WI38 (cell line): ENCODE results near the gene NOS1.

Source experiments
- H3K4me3 ChIP-seq: 2 replicates; pipeline ENCODE4 v1.5.1; 2011; ENCODE audit warnings: low read depth, mild to moderate bottlenecking, control low read depth, low read length
- CTCF ChIP-seq: IDR thresholded peaks from 2 replicates; pipeline ENCODE4 v1.5.1; 2012; ENCODE audit warnings: low read depth, mild to moderate bottlenecking, control low read depth, low read length

Gene NOS1

DNA sequence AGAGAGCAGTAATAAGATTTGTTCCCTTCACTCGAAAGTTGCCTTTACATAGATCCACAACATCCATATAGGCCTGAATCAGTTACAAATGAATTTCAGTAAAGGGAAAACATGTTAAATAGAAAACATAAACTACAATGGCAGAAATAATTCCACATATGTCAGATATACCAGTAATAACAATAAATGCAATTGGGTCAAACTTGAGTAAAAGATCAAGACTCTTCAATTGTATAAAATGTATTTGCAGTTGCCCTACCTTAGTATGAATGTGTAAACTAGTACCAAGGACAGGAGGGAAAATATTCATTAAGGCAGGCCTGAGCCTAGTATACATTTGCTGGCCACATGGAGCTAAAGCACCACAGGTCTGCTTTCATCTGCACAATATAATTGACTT, 17.6 kb downstream of the NOS1 start:
- no peak overlapping the region for H3K4me3 ChIP-seq
- TF ChIP-seq CTCF: no peak

DNA sequence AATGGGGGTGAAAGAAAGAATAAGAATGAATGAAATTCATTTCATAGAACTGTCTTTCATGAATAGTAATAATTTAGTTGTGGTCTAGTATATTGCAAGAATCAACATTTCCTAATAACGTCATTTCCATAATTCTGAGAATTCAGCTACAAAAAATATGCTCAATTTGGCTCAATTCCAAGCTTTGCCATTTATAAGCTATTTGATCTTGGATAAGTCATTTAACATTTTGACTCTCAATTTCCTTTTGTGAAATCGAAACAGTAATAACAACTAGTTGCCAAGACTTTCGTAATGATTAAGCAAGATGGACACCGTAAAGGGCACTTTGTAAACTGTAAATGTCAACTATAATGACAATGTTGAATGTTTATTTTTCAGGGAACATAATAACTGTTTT, 18.1 kb downstream of the NOS1 start:
- TF ChIP-seq CTCF: no peak
- H3K4me3 ChIP-seq: no peak overlapping the region

- no peak for TF ChIP-seq CTCF
- H3K4me3 ChIP-seq: no peak overlapping the region
Measured at GRCh38 chr12:117342682-117343081, 18.7 kb downstream of the NOS1 start.

DNA sequence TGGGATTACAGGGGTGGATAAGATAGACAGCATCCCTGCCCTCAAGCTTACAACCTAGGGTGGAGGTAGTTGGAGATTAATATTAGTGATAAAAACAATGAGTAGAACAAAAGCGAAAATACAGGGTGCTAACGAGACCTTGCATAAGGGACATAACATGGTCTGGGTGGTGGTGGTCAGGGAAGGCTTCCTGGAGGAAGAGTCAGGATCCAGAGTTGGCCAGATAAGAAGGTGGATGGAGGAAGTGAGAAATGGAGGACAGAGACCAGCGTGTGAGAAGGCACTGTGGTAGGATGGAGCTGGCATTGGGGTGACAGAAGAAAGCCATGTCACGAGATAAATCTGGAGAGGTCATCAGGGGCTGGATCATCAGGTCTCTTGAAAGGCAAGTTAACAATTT, 19.2 kb downstream of the NOS1 start:
- no peak for TF ChIP-seq CTCF
- no peak overlapping the region for H3K4me3 ChIP-seq

DNA sequence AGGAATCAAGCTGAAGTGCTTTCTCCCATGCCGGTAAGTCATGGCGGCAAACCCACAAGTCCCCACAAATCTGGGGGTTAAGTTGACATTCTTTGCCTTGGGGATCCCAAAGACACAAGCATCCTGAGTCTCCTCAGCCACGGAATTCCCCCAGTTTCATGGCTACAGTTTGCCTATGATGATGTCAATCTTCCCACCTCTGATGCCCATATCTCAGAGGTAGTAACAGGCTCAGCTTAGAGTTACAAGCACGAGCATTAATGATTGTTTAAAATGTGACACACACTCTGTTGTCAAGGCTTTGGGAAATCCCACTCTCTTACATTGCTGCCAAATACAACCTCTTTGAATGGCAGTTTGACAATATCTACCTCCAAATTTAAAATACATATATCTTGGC, 22.3 kb downstream of the NOS1 start:
- no peak overlapping the region for H3K4me3 ChIP-seq
- TF ChIP-seq CTCF: no peak

- TF ChIP-seq CTCF: no peak
- no peak overlapping the region for H3K4me3 ChIP-seq
Measured at GRCh38 chr12:117334855-117335587, 26.4 kb downstream of the NOS1 start.

DNA sequence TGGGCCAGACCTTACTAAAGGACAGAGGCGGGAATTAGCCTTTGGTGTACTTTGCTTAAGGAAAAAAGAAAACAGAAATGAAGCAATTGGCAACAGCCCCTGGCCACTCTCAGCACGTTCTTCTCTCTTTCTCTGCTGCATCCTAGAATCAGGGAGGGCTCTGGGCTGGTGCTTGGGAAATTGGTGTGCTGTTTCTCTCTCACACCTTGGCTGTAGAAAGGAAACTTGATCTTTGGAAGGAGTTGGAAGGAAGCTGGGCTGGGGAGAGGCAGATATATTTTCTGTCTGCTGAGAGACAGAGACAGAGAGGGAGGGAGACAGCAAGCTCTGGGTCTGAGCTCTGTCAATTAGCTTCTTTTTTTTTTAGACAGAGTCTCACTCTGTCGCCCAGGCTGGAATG, 27.4 kb downstream of the NOS1 start:
- TF ChIP-seq CTCF: no peak

More for the DNA sequence above, 27.4 kb downstream of the NOS1 start:
- H3K4me3 ChIP-seq: no peak overlapping the region
